Activated CD4-positive, alpha-beta T cell treated with anti-CD3 and anti-CD28 coated beads for 1 hour (primary cell): ENCODE measurements around the gene CHST6.
"Not testable (repeated sequence)": the region's sequence is repeated elsewhere in the genome, so short reads cannot be mapped to it uniquely, and the experiment has no call there.

Experiments
- DNase-seq: peaks from one replicate; pipeline ENCODE4 v3.0.0-alpha.2; 2020

Gene CHST6

DNA sequence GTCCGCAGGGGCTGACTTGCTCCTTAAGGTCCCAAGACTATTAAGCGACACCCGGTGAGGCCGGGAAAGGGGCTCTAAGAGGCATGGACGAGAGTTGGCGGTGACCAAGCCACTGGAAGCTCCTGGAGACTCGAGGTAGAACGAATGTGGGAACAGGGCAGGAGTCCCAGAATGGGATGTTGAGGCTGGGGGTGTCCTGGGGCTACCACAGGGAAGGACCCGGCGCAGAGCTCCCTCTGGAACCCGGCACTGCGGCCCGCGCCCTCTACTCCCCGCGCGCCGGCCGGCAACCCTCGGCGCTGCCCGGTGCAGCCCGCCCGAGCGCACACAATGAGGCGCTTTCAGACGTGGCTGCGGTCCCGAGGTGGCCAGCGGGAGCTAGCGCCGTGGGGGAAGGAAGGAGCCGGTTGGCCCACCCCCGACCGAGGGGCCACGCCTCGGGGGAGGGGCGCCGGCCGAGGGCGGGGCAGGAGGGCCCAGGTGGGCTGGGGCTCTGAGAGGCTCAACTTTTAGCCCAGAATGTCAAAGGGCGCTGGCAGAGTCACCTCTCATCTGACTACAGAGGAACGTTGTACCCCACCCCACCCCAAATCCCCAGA is at the start of gene CHST6:
Gene CHST6 (minus strand): TSS at position 366 of the 599 bp plus-strand sequence. CDS start 15,613 bp downstream, outside the sequence.
- DNase-seq, result no peak

DNA sequence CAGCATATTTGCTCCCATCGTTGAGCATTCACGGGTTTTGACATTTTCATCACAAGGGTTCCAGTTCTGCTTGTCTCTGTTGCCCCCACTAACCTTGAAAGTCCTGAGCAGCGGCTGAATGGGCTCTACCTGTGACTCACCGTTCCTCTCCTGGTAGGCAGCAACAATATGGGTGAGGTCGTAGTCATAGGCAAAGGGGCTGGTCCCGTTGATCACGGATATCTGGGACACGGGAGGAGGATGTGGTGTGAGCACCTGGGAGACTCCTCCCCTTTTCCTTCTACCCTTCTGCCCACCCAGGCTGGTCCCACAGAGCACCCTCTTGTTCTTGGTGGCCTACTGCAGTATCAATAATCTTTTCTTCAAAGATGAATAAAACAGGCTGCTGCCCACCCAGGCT is 47.2 kb upstream of the CHST6 start:
- not testable (repeated sequence) for DNase-seq

DNA sequence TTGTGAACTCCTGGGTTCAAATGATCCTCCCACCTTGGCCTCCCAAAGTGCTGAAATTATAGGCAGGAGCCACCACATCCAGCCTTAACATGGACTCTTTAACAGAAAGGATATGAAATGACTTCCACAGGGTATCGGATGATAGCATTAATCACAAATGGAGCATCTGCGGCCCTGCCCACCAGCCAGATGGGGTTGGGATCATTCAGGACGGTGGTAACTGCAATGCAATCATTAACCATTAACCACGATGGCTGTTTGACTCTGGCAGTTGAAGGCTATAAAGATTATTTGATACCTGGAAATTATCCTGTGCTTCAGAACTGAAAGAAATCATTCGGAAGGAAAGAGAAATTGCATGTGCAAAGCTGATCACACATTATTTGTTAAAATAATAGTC is 46.0 kb upstream of the CHST6 start:
- no peak for DNase-seq

DNA sequence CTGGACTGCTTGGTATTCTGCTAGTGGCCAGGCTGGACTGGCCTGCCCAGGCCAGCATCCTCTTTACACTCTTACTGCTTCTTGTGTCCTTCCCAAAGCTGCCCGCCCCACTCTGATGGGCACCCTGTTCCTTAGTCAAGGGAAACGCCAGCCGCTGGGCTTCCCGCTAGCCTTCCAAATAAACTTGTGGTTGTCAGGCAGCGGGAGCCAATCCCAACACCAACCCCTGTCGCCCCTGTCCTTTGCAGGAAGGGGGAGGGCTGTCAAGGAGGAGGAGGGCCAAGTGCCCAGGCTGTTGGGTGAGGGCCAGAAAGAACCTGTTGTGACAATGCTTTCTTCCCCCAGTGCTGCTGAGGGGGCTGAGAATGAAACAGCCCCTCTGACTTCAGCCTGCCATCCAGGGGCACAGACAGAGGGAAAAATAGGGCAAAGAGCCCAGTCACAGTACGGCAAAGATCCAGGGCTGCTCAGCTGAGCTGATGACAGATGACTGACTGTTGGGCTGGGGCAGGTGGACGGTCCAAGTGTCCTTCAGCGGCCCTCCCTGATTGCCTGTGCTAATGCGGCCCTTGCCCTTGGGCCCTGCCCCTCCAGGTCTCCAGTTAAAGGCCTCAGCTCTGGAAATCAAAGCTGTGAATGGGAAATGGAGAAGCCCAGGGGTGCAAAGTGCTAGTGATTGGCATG is 43.8 kb upstream of the CHST6 start:
- DNase-seq, result not testable (repeated sequence)

DNA sequence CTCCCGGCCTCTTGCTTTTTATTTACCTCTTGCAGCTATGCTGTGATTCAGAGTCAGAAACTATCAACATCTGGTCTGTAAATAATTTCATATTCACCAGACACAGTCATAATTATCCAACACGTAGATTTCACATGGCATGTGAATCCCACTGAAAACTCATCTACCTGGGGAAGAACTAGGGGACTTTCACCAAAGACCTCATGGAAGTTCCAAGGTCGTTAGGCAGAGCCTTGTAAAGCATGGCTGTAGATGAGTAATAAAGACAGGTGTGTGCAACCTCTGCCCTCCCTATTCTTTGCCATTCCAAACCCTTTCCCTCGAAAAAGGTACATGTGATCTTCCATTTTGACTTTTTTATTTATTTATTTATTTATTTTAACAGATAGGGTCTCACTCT is 42.5 kb upstream of the CHST6 start:
- DNase-seq, result no peak

DNA sequence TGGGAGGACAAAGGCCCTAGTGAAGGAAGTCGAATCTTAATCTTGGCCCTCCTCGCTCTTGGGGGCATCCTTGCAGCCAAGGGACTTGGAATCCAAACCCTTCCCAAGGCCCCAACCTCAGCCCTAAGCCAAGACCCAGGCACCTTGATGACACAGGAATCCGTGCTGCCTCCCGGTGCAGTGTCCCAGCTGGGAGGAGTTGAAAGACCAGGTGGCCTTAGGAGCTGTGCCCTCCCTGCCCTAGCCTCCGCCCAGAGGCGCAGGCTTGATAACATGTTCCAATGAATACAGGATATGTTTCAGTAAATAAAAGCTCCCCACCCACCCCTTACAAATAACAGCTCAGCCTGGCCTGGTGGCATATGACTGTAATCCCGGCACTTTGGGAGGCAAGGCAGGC is 40.7 kb upstream of the CHST6 start, which contains the start of gene CHST5:
Gene CHST5 (minus strand): TSS at position 208 of the 400 bp plus-strand sequence. CDS start 5,724 bp downstream, outside the sequence.
- no peak for DNase-seq

GRCh38 chr16:75535211-75535843 is 40.1 kb upstream of the CHST6 start:
- no peak for DNase-seq

DNA sequence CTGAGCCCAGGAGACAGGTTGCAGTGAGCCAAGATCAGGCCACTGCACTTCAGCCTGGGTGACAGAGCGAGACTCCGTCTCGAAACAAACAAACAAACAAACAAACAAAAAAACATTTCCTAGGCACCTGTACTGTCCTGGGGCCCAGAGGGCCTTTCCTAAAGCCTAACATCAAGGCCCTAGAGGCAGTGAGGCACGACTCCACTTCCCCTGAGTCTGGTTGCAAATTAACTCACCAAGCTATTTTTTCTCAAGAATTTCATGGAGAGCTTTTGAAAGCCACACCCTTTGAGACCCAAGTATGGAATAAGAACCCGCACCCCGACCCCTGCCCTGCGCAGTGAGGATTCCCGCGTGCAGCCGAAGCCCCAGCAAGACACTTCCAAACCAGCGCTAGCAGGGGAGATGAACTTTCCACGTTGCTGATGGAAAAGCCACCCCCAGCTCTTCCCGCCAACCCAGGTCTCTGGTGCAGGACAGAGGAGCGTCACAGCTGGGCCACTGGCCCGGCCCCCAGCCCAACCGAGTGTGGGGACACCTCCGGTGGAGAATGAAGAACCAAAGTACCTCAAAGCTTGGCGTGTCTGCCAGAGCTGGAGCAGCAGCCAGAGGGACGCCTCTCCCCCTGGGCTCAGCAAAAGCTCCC is 39.4 kb upstream of the CHST6 start:
- no peak for DNase-seq

GRCh38 chr16:75532791-75533190 is 37.5 kb upstream of the CHST6 start:
- no peak for DNase-seq

DNA sequence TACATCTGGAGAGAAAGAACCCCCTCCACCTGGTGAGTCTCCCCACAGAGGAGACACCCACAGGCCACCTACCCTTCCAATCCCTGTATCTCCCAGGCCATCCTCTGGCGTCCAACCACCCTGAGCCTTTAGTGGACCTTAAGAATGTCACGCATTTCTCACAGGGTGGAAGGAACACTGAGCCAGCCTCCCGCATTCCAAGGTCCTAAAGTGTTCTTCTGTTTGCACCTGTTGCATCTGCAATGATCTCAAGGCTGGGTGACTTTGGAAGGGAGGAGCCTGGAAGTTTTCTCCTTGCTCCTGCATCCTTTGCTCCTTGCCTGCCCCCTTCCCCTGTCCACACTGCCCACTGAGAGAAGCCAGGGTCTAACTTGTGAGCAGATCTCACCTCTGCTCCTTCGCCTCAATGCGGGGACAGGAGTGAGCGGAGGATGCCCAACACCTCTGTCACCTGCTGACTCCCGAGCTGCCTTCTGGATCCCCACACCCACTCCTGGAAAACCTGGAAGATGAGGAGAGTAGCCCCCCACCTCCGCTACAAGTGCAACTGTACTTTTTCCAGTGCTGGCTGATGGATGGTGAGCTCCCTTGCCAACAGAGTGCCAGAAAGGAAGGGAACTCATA is 37.0 kb upstream of the CHST6 start:
- no peak for DNase-seq

- no peak for DNase-seq
Observed at GRCh38 chr16:75529959-75530358, 34.7 kb upstream of the CHST6 start.

GRCh38 chr16:75529056-75529905 is 34.0 kb upstream of the CHST6 start:
- DNase-seq, result no peak

DNA sequence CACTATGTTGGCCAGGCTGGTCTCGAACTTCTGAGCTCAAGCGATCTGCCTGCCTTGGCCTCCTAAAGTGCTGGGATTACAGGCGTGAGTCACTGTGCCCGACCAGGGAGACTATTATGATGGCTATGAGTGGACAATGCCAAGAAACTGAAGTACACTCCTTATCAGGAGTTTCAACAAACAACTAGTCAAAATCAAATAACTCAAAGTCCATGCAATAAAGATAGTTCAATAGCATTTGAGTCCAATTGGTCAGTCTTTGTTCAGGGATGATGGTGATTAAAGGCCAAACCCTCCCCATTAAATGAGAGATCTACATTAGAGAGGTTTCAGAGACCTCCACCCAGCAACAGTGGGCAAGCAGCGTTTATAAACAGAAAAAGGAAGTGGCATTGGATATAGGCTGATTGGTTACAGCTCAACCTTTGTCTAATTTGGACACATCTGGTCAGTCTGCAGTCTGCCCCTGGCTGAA is 32.6 kb upstream of the CHST6 start:
- no peak for DNase-seq

DNA sequence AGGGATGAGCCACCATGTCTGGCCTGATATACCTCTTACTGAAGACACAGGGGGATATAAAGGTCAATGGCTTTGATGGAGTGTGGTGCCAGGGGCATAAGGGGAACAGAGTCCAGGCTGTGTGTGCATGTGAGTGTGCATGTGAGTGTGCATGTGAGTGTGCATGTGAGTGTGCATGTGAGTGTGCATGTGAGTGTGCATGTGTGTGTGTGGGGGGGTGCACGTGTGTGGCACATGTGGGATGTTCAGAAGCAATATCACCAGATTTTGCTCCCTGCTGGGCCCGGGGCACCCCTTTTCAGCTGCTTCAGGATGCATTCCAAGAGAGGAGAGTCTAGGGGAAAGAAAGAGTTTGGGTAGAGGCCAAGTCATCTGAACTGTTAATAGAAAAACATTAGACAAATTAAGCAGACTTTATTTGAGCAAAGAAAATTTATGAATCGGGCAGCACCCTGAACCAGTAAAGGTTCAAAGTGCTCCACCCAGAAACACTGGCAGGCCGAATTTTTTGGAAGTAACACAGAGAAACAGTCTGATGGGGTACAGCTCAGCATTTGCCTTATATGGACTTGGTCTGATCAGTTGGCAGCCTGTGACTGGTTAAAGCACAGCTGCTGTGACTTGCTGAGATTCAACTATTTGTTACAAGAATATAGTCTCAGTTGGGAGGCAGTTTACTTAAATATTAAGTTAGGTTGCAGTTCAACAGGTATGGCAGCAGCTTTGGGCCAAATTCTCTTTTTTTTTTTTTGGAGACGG is 31.0 kb upstream of the CHST6 start:
- no peak for DNase-seq

DNA sequence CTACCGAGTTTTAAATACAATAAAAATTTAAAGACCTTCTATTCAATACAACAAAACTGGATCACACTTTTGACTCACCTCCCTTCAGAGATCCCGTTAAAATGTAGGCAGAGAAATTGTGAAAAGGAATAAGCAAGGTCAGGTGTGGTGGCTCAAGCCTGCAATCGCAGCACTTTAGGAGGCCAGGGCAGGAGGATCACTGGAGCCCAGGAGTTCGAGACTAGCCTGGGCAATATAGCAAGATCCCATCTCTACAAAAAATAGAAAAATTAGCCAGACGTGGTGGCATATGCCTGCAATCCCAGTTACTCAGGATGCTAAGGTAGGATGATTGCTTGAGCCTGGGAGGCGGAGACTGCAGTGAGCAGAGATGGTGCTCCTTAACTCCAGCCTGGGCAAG is 23.9 kb upstream of the CHST6 start:
- no peak for DNase-seq

DNA sequence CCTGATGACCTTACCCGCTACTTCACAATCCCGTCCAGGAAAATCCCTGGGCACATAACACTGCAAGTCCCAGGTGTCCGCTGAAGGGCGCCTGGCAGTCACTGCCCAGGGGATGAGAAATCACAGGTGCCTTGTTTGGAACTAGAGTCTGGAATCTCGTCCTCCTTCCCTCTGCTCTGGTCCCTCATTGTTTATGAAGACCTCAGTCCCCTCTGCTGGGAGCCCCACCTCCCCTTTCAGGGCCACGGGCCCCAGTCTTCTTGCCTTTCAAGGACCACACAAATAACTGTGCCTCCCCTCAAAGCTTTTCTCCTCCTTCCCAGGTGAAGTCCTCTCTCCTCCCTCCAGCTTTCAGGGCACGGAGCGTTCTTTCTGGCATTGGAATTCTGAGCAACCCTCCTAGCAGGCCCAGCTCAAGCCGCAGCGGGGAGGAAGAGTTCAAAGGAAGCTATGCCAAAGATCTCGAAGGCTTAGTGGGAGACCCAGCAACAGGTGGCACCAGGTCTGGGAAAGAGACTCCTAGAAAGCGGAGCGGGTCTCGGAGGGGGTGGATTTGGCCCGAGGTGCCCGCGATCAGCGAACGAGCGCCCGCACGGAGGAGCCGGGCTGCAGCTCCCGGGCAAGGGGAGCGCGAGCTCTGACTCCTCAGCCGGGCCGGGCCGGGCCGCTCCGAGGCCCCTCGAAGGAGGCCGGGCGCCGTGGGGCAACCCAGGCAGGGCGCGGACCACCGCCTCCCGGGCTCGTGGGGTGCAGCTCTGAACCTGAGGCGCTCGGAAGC is 21.1 kb upstream of the CHST6 start:
- DNase-seq, result peak; percentile 13

GRCh38 chr16:75514296-75514695 is 19.1 kb upstream of the CHST6 start:
- no peak for DNase-seq

DNA sequence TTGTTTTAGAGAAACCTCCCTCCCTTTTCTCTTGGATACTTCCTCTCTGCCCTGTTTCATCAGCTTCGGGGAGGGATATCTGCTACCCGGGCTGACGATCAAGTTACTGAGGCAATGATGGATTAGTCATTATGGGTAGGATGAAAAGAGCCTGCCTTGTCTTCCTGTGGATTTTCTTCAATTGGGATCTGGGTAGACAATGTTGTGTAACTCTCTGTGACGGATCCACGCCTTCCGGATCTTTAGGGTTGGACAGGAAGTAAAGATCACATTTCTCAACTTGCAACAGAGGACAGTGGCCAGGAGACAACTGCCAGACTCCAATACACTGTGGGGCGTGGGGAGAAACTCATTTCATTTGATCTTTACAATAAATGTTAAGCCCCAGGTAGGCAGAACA is 11.3 kb upstream of the CHST6 start:
- DNase-seq, result no peak

GRCh38 chr16:75506107-75506506 is 10.9 kb upstream of the CHST6 start:
- no peak for DNase-seq

DNA sequence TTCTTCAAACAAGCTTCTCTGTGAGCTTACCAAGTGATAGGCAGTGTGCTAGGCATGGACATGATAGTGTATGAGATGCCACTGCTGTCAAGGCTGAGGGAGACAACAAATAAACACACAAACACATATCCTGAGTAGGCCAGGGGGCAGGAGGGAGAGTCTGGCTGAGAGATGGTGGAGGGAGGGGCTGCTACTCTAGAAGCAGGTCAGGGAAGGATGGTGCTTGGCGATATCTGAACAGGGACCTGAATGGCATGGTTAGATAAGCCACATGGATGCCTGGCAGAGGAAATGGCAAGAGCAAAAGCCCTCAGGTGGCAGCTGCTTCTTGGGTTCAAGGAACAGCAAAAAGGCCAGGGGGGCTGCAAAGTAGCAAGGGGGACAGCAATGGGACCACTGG is 8.6 kb upstream of the CHST6 start:
- no peak for DNase-seq
